ENCODE results near the gene SHH.

- TF ChIP-seq EZH2 (IDR thresholded peaks at IDR 0.05) = no peak
- TF ChIP-seq POLR2AphosphoS5 (IDR thresholded peaks at IDR 0.05; ENCODE audit: borderline replicate concordance, low read depth, low read length) = no peak
These were observed 21.4 kb upstream of the SHH start for GRCh38 chr7:155833651-155834050.
